Adrenal gland (tissue), 12 donors: ENCODE data around the gene LRRC3B. TPM values are rescaled to one million over a fixed set of nuclear protein-coding genes. Genes with fewer than 3 reads are reported as not detected.

Experiments used
- DNase-seq, 7 donors: peaks; one replicate each; pipeline ENCODE4 v3.0.0-alpha.2; 2019 to 2020
- H3K27ac ChIP-seq, 5 donors: fragments of 200-600 bp; sonication (generic) in 4 of 5; 1 replicate in 3 of 5; 2 replicates in 2 of 5; pipeline versions ENCODE4 v1.5.1 to v1.8.0; 2016 to 2020; ENCODE audit warnings: mild to moderate bottlenecking in 1 of 5
- H3K27me3 ChIP-seq: fragments of 200-600 bp; 2 replicates; pipeline ENCODE4 v1.8.0; 2021
- H3K36me3 ChIP-seq, 2 donors: fragments of 200-600 bp; replicated peaks in 1 of 2; 1 replicate in 1 of 2; 2 replicates in 1 of 2; pipeline versions ENCODE4 v1.5.1 to v1.8.0; 2018 to 2022
- H3K4me1 ChIP-seq, 2 donors: fragments of 200-600 bp; replicated peaks in 1 of 2; 1 replicate in 1 of 2; 2 replicates in 1 of 2; pipeline versions ENCODE4 v1.5.1 to v1.8.0; 2018 to 2021
- H3K4me3 ChIP-seq, 4 donors: fragments of 200-600 bp; sonication (generic) in 3 of 4; one replicate each; pipeline ENCODE4 v1.5.1; 2016 to 2018
- H3K9me3 ChIP-seq, 3 donors: fragments of 200-600 bp; sonication (generic) in 1 of 3; replicated peaks in 1 of 3; 1 replicate in 2 of 3; 2 replicates in 1 of 3; pipeline versions ENCODE4 v1.5.1 to v1.8.0; 2016 to 2021
- POLR2A ChIP-seq, 2 donors: fragments of 450-650 bp; IDR thresholded peaks; one replicate each; pipeline ENCODE4 v1.6.1; 2017; ENCODE audit warnings: antibody characterized with exemption in 2 of 2, mild to moderate bottlenecking in 2 of 2, moderate library complexity in 1 of 2
- WGBS, 4 donors: extraction: QIAGEN DNeasy Blood & Tissue Kit in 2 of 4; methylation state at CpG; one replicate each; pipeline versions ENCODE4 v1.1.5 to v1.1.7; 2013 to 2017; 5-methylcytosine and 5-hydroxymethylcytosine counted together
- intact Hi-C, 2 donors: fragments of 100-400 bp; cut with DNase I; formaldehyde crosslinking; loops; one replicate each; pipeline versions ENCODE4 v1.14.1 to v1.15.0; 2022 to 2023
- polyA plus RNA-seq, 3 donors: library from polyadenylated mRNA; stranded (reverse); fragments of 200-250 nt in 2 of 3; fragments of 350-450 nt in 1 of 3; fragmentation: Illumina TruSeq in 1 of 3; extraction: RNeasy Lipid Tissue Mini Kit (QIAGEN cat#74804) in 1 of 3; gene quantifications; one replicate each; pipeline ENCODE4 v1.2.3, GENCODE V29; 2013 to 2014
- total RNA-seq, 9 donors: library from RNA; depleted of rRNA in 4 of 9; stranded (reverse); fragments of >200 nt in 4 of 9; fragments of 120-200 nt in 1 of 9; fragmentation: NEBNext Ultra II Directional in 1 of 9; extraction: Animal tissue kit (Norgen Biotek cat#: 25700) in 1 of 9; gene quantifications; one replicate each; pipeline versions ENCODE4 v1.1.0 to v1.2.4, GENCODE V29; 2013 to 2023
- TF ChIP-seq, protein P1 (sequence below), 6 experiments: fragments of 450-650 bp in 4 of 6; fragments of 200-600 bp in 2 of 6; sonication (generic) in 1 of 6; IDR thresholded peaks; 1 replicate in 5 of 6; 2 replicates in 1 of 6; pipeline versions ENCODE4 v1.5.1 to v1.8.0; 2016 to 2021; ENCODE audit warnings: antibody characterized with exemption in 6 of 6, mild to moderate bottlenecking in 2 of 6, moderate library complexity in 1 of 6
- donor health status: healthy with polysubstance abuse.
- donor health status: Bipolar disorder and iron deficiency.
- donor health status: DM: yes; HTN: yes; CAD: no.
- donor health status: DM: no; HTN: no; CAD: no.
- donor health status: DM: no; HTN: no; CAD: no.
- donor health status: DM: yes; HTN: yes; CAD: no.

Gene LRRC3B
- total and polyA plus RNA-seq, 12 donors, result 0.07 to 0.28 (median 0.13) TPM; not detected in 9

DNA sequence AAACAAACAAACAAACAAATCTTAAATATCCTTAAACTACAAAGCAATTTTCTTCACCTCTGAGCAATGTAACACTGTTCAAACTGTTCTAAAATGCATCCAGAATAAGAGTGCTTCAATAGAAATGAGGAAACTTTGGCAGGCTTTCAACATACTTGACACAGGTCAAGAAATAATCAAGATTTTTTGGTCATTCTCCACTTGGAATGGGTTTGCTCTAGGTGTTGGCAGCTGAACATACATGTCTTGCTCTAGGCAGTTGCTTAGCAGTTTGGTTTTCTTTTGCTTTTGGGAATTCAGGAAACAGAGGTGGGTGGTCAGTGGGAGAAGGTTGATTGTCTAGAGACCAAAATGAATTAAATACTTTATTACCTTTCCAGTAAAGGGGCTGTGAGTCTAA lies 1.4 kb upstream of the LRRC3B start:
- Histone ChIP-seq H3K4me3 (no peak overlapping the region), H3K36me3 (no peaks in the 10 kb centered on the region), H3K27me3 (peaks cover 11% of the 10 kb centered on the region), H3K4me1 (no peaks in the 10 kb centered on the region), H3K27ac (no peak overlapping the region), H3K9me3 (no peaks in the 10 kb centered on the region)
- no peak for DNase-seq
- TF ChIP-seq POLR2A (IDR thresholded peaks at IDR 0.05), result no peak
- TF ChIP-seq, protein P1, sequence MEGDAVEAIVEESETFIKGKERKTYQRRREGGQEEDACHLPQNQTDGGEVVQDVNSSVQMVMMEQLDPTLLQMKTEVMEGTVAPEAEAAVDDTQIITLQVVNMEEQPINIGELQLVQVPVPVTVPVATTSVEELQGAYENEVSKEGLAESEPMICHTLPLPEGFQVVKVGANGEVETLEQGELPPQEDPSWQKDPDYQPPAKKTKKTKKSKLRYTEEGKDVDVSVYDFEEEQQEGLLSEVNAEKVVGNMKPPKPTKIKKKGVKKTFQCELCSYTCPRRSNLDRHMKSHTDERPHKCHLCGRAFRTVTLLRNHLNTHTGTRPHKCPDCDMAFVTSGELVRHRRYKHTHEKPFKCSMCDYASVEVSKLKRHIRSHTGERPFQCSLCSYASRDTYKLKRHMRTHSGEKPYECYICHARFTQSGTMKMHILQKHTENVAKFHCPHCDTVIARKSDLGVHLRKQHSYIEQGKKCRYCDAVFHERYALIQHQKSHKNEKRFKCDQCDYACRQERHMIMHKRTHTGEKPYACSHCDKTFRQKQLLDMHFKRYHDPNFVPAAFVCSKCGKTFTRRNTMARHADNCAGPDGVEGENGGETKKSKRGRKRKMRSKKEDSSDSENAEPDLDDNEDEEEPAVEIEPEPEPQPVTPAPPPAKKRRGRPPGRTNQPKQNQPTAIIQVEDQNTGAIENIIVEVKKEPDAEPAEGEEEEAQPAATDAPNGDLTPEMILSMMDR (IDR thresholded peaks at IDR 0.05), result no peak
- intact Hi-C loops, result no loop called here

DNA sequence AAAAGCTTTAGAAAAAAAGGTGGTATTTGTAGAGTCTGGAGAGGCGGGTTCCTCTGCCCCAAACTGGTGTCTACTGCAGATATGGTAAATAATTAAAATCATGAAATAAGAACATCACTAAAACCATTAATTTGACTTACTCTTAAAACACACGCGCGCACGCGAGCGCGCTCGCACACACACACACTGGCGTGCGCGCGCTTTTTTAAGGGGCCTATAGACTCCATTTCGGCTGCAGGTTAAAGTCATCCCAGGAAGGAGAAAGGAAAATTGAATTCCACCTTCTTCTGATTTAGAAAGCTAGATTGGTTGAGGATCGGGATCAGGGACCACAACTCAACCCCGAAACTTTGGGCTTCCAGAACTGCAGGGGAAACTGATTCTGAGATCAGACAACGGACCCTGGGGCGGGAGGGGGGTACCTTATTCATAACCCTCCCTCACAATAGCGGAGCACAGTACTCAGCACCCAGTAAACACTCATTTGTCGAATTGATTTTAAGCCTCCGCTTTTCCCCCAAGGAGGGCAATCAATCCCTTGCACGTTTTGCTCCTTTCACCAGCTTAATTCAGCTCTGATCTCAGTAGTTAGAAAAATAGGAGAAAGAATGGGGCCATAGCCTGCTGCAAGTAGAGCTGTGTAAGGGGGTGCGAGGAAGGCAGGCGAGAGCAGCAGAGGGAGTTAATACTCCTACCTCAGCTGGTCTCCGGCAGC lies 509 bp upstream of the LRRC3B start:
- Histone ChIP-seq H3K27me3 (peaks cover 11% of the 10 kb centered on the region), H3K27ac (no peak overlapping the region), H3K4me3 (peak overlapping the region in 1 of 4 donors; percentile 31), H3K36me3 (no peaks in the 10 kb centered on the region), H3K9me3 (no peaks in the 10 kb centered on the region), H3K4me1 (no peaks in the 10 kb centered on the region)
- DNase-seq, result no peak
- 6 to 15% (median 8%) methylated on average over 25 of the region's 25 CpGs for WGBS, 4 donors
- TF ChIP-seq, protein P1 (IDR thresholded peaks at IDR 0.05), result no peak
- TF ChIP-seq POLR2A (IDR thresholded peaks at IDR 0.05), result no peak
- intact Hi-C loops, result no loop called here

DNA sequence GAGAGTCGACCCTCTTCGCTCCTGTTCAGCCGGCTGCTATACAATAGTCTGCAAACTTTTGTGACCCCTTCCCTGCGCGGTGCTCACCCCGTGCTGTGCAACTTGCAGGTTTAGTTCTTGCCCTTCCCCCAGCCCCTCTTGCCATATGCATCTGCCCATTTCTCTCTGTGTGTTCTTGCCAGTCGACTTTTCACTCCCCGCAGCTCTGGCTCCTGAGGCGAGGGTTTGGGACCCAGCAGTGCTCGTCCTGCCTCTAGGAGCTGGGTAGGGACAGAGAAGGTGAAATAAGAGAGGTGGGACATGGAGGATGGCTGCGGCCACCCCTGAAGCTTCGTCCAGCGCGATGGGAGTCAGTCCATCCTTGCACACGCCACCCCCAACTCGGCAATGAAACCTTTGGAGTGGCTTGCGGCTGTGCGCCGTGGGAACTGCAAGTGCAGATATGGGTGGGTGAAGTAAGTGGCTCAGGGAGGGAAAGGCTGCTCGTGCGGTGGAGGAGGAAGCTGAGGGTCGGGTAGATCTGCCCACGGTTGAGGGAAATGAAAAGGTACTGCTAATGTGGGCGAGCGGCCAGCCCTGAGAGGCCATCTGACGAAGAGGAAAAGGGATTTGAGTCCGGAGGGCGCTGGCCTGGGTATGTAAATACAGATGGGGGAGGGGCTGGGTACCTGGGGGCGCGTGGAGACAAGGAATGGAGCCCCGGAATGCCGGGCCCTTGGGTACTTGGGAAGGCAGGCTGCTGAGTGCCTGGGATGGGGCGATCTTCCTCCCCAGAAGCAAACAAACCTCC lies 1.0 kb downstream of the LRRC3B start:
- no peaks in the 10 kb centered on the region for H3K4me1 ChIP-seq
- H3K27ac ChIP-seq, result no peak overlapping the region
- intact Hi-C loops, result no loop called here
- no peak overlapping the region for H3K4me3 ChIP-seq
- WGBS, 4 donors, result 2 to 4% (median 3%) methylated on average over 27 to 33 of the region's 33 CpGs
- no peaks in the 10 kb centered on the region for H3K36me3 ChIP-seq
- DNase-seq, result no peak
- TF ChIP-seq, protein P1 (IDR thresholded peaks at IDR 0.05), result no peak
- no peak for TF ChIP-seq POLR2A (IDR thresholded peaks at IDR 0.05)
- no peaks in the 10 kb centered on the region for H3K9me3 ChIP-seq
- peaks cover 11% of the 10 kb centered on the region for H3K27me3 ChIP-seq

DNA sequence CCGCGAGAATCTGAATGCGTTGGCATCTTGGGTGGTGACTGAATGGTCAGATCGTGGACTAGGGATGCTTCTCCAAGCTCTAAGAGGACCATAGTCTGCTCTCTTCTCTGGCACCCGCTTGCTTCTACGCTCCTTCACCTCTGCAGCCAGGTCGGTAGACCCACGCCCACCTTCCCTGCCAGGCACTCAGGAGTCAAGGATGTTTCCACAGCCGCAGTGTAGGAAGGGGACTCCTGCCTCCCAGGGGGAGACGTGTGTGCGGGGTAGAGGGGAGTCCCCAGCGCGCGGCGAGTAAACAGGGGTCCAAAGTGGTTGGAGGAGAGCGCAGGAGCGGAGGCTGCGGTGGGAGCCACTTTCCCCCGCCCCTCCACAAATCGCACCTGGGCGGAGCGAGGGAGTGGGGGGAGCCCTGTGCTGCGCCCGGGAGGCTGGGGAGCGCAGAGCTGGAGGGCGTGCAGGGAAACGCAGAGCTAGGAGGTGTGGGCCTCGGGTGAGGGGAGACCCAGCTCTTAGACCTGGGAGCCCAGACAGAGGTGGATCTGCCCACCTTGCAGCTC lies 1.7 kb downstream of the LRRC3B start:
- no peaks in the 10 kb centered on the region for H3K4me1 ChIP-seq
- no peak overlapping the region for H3K4me3 ChIP-seq
- no peaks in the 10 kb centered on the region for H3K36me3 ChIP-seq
- no peaks in the 10 kb centered on the region for H3K9me3 ChIP-seq
- TF ChIP-seq POLR2A (IDR thresholded peaks at IDR 0.05), result no peak
- TF ChIP-seq, protein P1 (IDR thresholded peaks at IDR 0.05), result no peak
- WGBS, 4 donors, result 5 to 9% (median 7%) methylated on average over 9 to 28 of the region's 28 CpGs
- no peak for DNase-seq
- H3K27ac ChIP-seq, result no peak overlapping the region
- intact Hi-C loops, result no loop called here
- peaks cover 11% of the 10 kb centered on the region for H3K27me3 ChIP-seq
